ENCODE results near the gene IL1RAPL1.

Gene IL1RAPL1

GRCh38 chrX:29870608-29871007, 1283.4 kb downstream of the IL1RAPL1 start:
- no peak overlapping the region for H3K4me3 ChIP-seq (ENCODE audit: low read depth, low read length)
- in situ Hi-C loops (cut with HindIII; ENCODE audit: low sequenced_read_pairs) = no loop called here
- DNase-seq (ENCODE audit: low read depth, low spot score) = no peak
- TF ChIP-seq, protein P1, sequence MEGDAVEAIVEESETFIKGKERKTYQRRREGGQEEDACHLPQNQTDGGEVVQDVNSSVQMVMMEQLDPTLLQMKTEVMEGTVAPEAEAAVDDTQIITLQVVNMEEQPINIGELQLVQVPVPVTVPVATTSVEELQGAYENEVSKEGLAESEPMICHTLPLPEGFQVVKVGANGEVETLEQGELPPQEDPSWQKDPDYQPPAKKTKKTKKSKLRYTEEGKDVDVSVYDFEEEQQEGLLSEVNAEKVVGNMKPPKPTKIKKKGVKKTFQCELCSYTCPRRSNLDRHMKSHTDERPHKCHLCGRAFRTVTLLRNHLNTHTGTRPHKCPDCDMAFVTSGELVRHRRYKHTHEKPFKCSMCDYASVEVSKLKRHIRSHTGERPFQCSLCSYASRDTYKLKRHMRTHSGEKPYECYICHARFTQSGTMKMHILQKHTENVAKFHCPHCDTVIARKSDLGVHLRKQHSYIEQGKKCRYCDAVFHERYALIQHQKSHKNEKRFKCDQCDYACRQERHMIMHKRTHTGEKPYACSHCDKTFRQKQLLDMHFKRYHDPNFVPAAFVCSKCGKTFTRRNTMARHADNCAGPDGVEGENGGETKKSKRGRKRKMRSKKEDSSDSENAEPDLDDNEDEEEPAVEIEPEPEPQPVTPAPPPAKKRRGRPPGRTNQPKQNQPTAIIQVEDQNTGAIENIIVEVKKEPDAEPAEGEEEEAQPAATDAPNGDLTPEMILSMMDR (IDR thresholded peaks at IDR 0.05; ENCODE audit: low read depth, low read length) = no peak

DNA sequence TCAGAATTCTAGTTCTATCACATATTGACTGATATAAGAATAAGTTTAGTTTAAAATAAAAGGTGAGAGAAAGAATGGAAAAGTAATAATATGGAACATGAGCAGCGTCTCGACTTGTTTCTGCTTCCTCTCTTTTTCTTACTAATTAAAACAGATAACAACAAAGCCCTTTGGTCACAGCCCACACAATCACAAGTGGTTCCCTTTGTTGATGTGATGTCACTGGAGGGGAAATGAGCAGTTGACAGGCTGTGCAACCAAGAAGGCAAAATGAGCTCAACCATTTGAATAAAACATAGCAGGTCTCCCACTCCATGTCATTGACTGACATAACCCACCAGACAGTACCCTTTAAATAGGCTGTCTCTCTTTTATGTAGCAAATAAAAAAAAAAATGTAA, 1285.6 kb downstream of the IL1RAPL1 start:
- in situ Hi-C loops (cut with HindIII; ENCODE audit: low sequenced_read_pairs) = no loop called here
- TF ChIP-seq, protein P1 (IDR thresholded peaks at IDR 0.05; ENCODE audit: low read depth, low read length) = no peak
- DNase-seq (ENCODE audit: low read depth, low spot score) = no peak
- no peak overlapping the region for H3K4me3 ChIP-seq (ENCODE audit: low read depth, low read length)

GRCh38 chrX:29876733-29877132, 1289.5 kb downstream of the IL1RAPL1 start:
- TF ChIP-seq, protein P1 (IDR thresholded peaks at IDR 0.05; ENCODE audit: low read depth, low read length) = no peak
- in situ Hi-C loops (cut with HindIII; ENCODE audit: low sequenced_read_pairs) = no loop called here
- no peak for DNase-seq (ENCODE audit: low read depth, low spot score)
- no peak overlapping the region for H3K4me3 ChIP-seq (ENCODE audit: low read depth, low read length)

GRCh38 chrX:29880977-29881376, 1293.7 kb downstream of the IL1RAPL1 start:
- in situ Hi-C loops (cut with HindIII; ENCODE audit: low sequenced_read_pairs) = no loop called here
- no peak overlapping the region for H3K4me3 ChIP-seq (ENCODE audit: low read depth, low read length)
- TF ChIP-seq, protein P1 (IDR thresholded peaks at IDR 0.05; ENCODE audit: low read depth, low read length) = no peak
- no peak for DNase-seq (ENCODE audit: low read depth, low spot score)

DNA sequence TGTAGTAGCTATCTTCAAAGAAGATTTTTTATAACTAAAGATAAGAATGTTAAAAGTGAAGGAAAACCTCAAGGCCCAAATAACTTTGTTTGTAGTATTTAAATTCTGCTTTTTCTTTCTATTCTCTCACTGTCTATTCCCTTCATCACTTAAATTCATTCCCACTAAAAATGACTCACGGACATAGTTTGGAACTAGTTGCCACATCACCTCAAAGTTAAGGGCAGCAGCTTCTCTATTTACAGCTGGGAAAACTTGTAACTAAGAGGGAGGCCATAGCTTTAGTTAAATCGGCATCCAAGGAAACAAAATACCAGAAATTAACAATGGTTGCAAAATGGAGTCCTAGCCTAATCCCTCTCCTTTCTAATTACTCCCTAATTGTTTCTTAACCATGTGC, 1302.8 kb downstream of the IL1RAPL1 start:
- peak; percentile 9 for DNase-seq (ENCODE audit: low read depth, low spot score)
- in situ Hi-C loops (cut with HindIII; ENCODE audit: low sequenced_read_pairs) = no loop called here

GRCh38 chrX:29890646-29891200, 1303.5 kb downstream of the IL1RAPL1 start:
- DNase-seq (ENCODE audit: low read depth, low spot score) = peak; percentile 2
- in situ Hi-C loops (cut with HindIII; ENCODE audit: low sequenced_read_pairs) = no loop called here
- no peak overlapping the region for H3K4me3 ChIP-seq (ENCODE audit: low read depth, low read length)
- TF ChIP-seq, protein P1 (IDR thresholded peaks at IDR 0.05; ENCODE audit: low read depth, low read length) = no peak

More for the DNA sequence above, 1302.8 kb downstream of the IL1RAPL1 start:
- TF ChIP-seq, protein P1 (IDR thresholded peaks at IDR 0.05; ENCODE audit: low read depth, low read length) = no peak
- no peak overlapping the region for H3K4me3 ChIP-seq (ENCODE audit: low read depth, low read length)
